Measurements from ENCODE around the gene NPTX2.

NPTX2 gene

GRCh38 chr7:98670186-98670585 lies 53.1 kb downstream of the NPTX2 start:
- TF ChIP-seq CTCF (IDR thresholded peaks at IDR 0.05; ENCODE audit: borderline replicate concordance, control extremely low read depth, extremely low read depth, insufficient read depth, missing control alignments) = no peak
- in situ Hi-C loops (cut with MboI; ENCODE audit: low sequenced_read_pairs, unreplicated experiment) = no loop called here
- no peak for DNase-seq (ENCODE audit: low spot score)

- DNase-seq (ENCODE audit: low spot score) = no peak
- in situ Hi-C loops (cut with MboI; ENCODE audit: low sequenced_read_pairs, unreplicated experiment) = no loop called here
These were observed 54.7 kb downstream of the NPTX2 start for GRCh38 chr7:98671733-98672331.

GRCh38 chr7:98674461-98674860 lies 57.4 kb downstream of the NPTX2 start:
- in situ Hi-C loops (cut with MboI; ENCODE audit: low sequenced_read_pairs, unreplicated experiment) = no loop called here
- TF ChIP-seq CTCF (IDR thresholded peaks at IDR 0.05; ENCODE audit: borderline replicate concordance, control extremely low read depth, extremely low read depth, insufficient read depth, missing control alignments) = no peak
- no peak for DNase-seq (ENCODE audit: low spot score)

More at GRCh38 chr7:98671733-98672331, 54.7 kb downstream of the NPTX2 start:
- TF ChIP-seq CTCF (IDR thresholded peaks at IDR 0.05; ENCODE audit: borderline replicate concordance, control extremely low read depth, extremely low read depth, insufficient read depth, missing control alignments) = no peak

GRCh38 chr7:98674881-98675280 lies 57.8 kb downstream of the NPTX2 start:
- no peak for DNase-seq (ENCODE audit: low spot score)
- TF ChIP-seq CTCF (IDR thresholded peaks at IDR 0.05; ENCODE audit: borderline replicate concordance, control extremely low read depth, extremely low read depth, insufficient read depth, missing control alignments) = no peak
- in situ Hi-C loops (cut with MboI; ENCODE audit: low sequenced_read_pairs, unreplicated experiment) = no loop called here

- TF ChIP-seq CTCF (IDR thresholded peaks at IDR 0.05; ENCODE audit: borderline replicate concordance, control extremely low read depth, extremely low read depth, insufficient read depth, missing control alignments) = no peak
- in situ Hi-C loops (cut with MboI; ENCODE audit: low sequenced_read_pairs, unreplicated experiment) = no loop called here
- DNase-seq (ENCODE audit: low spot score) = no peak
These were observed 61.1 kb downstream of the NPTX2 start for GRCh38 chr7:98678215-98678614.
